ENCODE data around the gene LRBA. TPM values are rescaled to one million over a fixed set of nuclear protein-coding genes. Genes with fewer than 3 reads are reported as not detected.
"Not testable (repeated sequence)": the region's sequence is repeated elsewhere in the genome, so short reads cannot be mapped to it uniquely, and the experiment has no call there.

Gene LRBA
- total RNA-seq, 1 donor from 2014 or later = 16.9 TPM

GRCh38 chr4:151022586-151022985, 7.5 kb upstream of the LRBA start:
- no peak for DNase-seq (ENCODE audit: missing footprints)
- ATAC-seq = no peak
- intact Hi-C loops (cut with DNase I) = no loop called here

- DNase-seq (ENCODE audit: missing footprints) (no peak), ATAC-seq (no peak)
- intact Hi-C loops (cut with DNase I) = no loop called here
These were observed 6.7 kb upstream of the LRBA start for GRCh38 chr4:151021637-151022334.

GRCh38 chr4:151015459-151016347, 619 bp upstream of the LRBA start:
- ATAC-seq (peak; percentile 95), DNase-seq (ENCODE audit: missing footprints) (peak; percentile 87)
- intact Hi-C loops (cut with DNase I) = no loop called here

- intact Hi-C loops (cut with DNase I) = no loop called here
- no peak for ATAC-seq
- DNase-seq (ENCODE audit: missing footprints) = no peak
These were observed 1.1 kb downstream of the LRBA start for GRCh38 chr4:151013944-151014343.

GRCh38 chr4:151013491-151013890, 1.6 kb downstream of the LRBA start:
- DNase-seq (ENCODE audit: missing footprints) = no peak
- no peak for ATAC-seq
- intact Hi-C loops (cut with DNase I) = no loop called here

GRCh38 chr4:151012820-151013219, 2.3 kb downstream of the LRBA start:
- ATAC-seq (no peak), DNase-seq (ENCODE audit: missing footprints) (no peak)
- intact Hi-C loops (cut with DNase I) = no loop called here

- ATAC-seq (no peak), DNase-seq (ENCODE audit: missing footprints) (no peak)
- intact Hi-C loops (cut with DNase I) = no loop called here
These were observed 2.7 kb downstream of the LRBA start for GRCh38 chr4:151012376-151012775.

GRCh38 chr4:151004222-151004621, 10.9 kb downstream of the LRBA start:
- ATAC-seq = no peak
- intact Hi-C loops (cut with DNase I) = no loop called here
- no peak for DNase-seq (ENCODE audit: missing footprints)

GRCh38 chr4:151000747-151001429, 14.2 kb downstream of the LRBA start:
- DNase-seq (ENCODE audit: missing footprints) (no peak), ATAC-seq (peak; percentile 10)
- intact Hi-C loops (cut with DNase I) = no loop called here

- ATAC-seq (no peak), DNase-seq (ENCODE audit: missing footprints) (no peak)
- intact Hi-C loops (cut with DNase I) = no loop called here
These were observed 16.0 kb downstream of the LRBA start for GRCh38 chr4:150999086-150999485.

GRCh38 chr4:150997141-150997540, 17.9 kb downstream of the LRBA start:
- DNase-seq (ENCODE audit: missing footprints) = no peak
- ATAC-seq = no peak
- intact Hi-C loops (cut with DNase I) = no loop called here

GRCh38 chr4:150994721-150995120, 20.4 kb downstream of the LRBA start:
- DNase-seq (ENCODE audit: missing footprints) (no peak), ATAC-seq (no peak)

GRCh38 chr4:150993577-150993976, 21.5 kb downstream of the LRBA start:
- ATAC-seq; intact Hi-C loops (cut with DNase I): not testable (repeated sequence)

More at GRCh38 chr4:150994721-150995120, 20.4 kb downstream of the LRBA start:
- intact Hi-C loops (cut with DNase I) = no loop called here

GRCh38 chr4:150990993-150991392, 24.1 kb downstream of the LRBA start:
- ATAC-seq (no peak), DNase-seq (ENCODE audit: missing footprints) (no peak)
- intact Hi-C loops (cut with DNase I) = no loop called here

More at GRCh38 chr4:150993577-150993976, 21.5 kb downstream of the LRBA start:
- not testable (repeated sequence) for DNase-seq (ENCODE audit: missing footprints)

GRCh38 chr4:150990250-150990649, 24.8 kb downstream of the LRBA start:
- no peak for ATAC-seq
- no peak for DNase-seq (ENCODE audit: missing footprints)
- intact Hi-C loops (cut with DNase I) = no loop called here

GRCh38 chr4:150988238-150988637, 26.8 kb downstream of the LRBA start:
- ATAC-seq (no peak), DNase-seq (ENCODE audit: missing footprints) (no peak)
- intact Hi-C loops (cut with DNase I) = no loop called here

GRCh38 chr4:150987204-150987603, 27.9 kb downstream of the LRBA start:
- DNase-seq (ENCODE audit: missing footprints) (no peak), ATAC-seq (no peak)
- intact Hi-C loops (cut with DNase I) = no loop called here

- ATAC-seq (no peak), DNase-seq (ENCODE audit: missing footprints) (no peak)
- intact Hi-C loops (cut with DNase I) = no loop called here
These were observed 29.0 kb downstream of the LRBA start for GRCh38 chr4:150986085-150986484.

GRCh38 chr4:150983851-150984250, 31.2 kb downstream of the LRBA start:
- DNase-seq (ENCODE audit: missing footprints) = no peak
- intact Hi-C loops (cut with DNase I) = no loop called here
- no peak for ATAC-seq
